HG03039 (cell line): ENCODE data around the gene COX20.
A peak's percentile ranks its signal among the peaks of the same experiment; 100 is the strongest.
"Not testable (repeated sequence)": the region's sequence is repeated elsewhere in the genome, so short reads cannot be mapped to it uniquely, and the experiment has no call there.

Experiments
- ATAC-seq: cut with Tn5 transposase; IDR thresholded peaks from one replicate; pipeline ENCODE4 v1.9.1; 2021; ENCODE audit warnings: mild to moderate bottlenecking, moderate library complexity; ENCODE audit not compliant: unreplicated experiment

The COX20 gene, protein sequence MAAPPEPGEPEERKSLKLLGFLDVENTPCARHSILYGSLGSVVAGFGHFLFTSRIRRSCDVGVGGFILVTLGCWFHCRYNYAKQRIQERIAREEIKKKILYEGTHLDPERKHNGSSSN

DNA sequence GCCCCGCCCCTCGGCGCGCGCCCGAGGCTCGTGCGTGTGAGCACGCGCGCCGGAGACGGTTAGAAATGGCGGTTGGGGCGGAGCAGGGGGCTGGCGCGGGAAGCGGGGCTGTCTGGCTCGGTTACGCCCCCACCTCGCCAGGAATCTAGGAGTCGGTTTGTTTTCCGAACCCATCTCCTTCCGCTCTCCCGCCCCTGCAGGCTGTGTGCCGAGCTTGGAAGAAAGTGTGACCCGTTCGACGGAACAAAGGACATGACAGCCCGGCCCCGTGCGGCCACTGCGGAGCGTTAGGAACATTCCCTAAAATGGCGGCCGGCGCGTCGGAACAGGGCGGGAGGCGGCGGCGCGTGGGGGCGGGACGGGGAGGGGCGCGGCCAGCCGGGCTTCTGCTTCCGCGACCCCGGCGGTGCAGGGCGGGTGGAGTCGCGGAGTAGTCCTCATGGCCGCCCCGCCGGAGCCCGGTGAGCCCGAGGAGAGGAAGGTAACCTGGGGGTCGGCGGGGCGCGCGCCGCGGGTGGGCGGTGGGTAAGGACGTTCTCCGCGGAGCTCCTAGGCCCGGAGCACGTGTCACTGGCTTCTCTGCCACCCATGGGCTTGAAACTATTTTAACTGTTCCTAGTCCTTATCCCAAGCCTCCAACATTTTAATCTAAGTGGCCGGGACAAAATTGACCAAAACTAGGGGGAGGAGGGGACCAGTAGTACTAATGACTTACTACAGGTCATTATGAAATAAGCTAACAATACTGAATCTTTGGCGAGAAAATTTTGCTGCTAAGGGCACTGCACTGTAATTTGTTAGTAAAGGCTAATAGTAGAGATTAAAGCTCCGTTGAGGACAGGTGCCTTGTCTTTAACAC, at the start of gene COX20:
Gene COX20, plus strand, starts transcription at position 383 of the 859 bp plus-strand sequence. Its CDS starts 57 bp downstream, at position 440.
- ATAC-seq, result peak; percentile 54

DNA sequence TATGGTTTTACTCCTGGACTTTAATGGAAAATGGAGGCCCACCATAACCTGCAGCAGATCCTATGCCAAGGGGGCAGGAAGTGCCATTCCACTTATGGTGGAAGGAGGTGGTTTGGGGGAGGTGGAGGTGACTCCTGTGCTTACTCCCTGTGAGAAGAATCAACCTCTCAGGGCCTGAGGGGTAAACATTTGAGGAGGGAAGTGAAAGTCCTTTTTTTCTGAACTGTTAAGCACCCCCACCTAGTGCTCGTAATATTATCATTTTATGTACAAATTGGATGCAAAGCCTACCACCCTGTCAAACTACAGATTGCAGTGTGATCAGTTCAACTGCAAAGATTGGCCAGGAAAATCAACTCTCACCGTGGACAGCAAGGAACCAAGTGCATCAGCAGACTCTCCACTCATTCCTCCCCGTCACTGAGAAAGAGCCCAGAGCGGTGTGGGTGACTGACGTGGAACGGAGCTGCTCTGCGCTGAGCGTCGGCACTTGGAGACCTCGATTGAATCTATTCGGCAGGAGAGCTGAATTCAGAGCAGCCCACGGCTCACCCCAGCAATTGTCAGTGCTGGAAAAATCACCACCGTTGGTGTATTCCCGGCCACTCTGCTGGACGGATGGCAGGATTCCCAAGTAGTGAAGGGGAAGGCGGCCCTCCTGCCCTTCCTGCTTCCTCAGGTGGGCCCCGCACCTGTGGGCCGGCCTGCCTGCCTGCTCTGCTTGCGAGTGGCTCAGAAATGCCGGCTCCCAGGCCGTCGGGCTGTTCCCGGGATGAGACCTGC, 46.8 kb upstream of the COX20 start:
- ATAC-seq, result no peak

DNA sequence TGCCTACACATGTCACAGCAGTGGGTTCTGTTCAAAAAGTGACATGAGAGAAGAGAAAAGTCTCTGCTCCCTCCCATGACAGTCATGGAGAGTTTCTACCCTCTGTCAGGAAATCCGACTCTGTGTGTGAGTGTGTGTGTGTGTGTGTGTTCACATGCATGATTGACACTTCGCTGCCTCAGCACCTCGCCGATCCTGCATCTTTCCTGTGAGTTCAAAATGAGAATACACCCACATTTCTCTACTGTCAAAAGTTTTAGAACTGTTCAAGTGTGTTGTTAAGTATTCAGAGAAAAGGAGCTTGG, 46.2 kb upstream of the COX20 start:
- ATAC-seq, result no peak

DNA sequence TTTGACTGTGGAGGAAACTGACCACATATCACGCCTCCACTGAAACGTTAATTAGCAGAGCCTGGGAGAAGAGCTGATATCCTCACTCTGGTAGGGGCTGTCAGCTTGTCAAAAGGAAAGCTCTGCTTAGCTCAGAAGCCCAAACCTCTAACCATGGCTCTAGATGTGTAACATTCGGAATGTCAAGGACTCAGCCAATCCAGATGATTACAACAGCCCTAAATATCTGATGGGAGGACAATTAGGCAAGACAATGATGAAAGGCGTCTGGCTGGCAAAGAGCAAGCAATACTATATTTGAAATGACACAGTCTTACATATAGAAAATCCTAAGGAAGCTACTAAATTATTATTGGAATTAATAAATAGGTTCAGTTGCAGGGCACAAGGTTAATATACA, 45.7 kb upstream of the COX20 start:
- no peak for ATAC-seq

DNA sequence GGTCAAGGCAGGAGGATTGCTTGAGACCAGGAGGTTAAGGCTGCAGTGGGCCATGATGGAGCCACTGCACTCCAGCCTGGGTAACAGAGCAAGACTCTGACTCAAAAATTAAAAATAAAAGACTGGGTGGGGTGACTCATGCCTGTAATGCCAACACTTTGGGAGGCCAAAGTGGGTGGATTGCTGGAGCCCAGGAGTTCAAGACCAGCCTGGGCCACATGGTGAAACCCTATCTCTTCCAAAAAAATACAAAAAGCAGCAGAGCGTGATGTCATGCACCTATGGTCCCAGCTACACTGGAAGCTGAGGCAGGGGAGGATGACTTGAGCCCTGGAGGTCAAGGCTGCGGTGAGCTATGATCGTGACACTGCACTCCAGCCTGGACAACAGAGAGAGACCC, 44.4 kb upstream of the COX20 start:
- no peak for ATAC-seq

DNA sequence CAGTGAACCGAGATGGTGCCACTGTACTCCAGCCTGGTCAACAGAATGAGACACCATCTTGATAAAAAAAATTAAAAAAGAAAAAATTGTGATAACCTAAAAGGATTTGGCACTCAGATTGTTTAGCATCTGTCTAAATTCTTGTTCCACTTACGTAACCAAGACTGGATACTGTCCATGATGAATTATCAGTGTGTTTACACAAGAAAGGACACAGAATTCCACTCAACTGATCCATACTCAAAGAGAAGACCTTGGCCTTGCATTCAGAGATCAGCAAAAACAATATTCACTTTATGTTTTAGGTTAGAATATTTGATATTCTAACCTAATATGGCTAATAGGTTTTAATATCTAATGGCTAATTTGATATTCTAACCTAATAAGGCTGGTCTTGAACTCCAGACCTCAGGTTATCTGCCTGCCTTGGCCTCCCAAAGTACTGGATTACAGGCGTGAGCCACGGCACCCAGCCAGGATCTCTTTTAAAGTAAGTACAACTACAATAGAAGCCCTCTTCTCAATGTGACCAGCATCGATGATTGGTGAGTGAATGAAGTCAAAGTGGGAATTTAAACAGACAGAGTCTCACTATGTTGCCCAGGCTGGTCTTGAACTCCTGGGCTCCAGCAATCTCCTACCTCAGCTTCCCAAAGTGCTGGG, 43.1 kb upstream of the COX20 start:
- no peak for ATAC-seq

DNA sequence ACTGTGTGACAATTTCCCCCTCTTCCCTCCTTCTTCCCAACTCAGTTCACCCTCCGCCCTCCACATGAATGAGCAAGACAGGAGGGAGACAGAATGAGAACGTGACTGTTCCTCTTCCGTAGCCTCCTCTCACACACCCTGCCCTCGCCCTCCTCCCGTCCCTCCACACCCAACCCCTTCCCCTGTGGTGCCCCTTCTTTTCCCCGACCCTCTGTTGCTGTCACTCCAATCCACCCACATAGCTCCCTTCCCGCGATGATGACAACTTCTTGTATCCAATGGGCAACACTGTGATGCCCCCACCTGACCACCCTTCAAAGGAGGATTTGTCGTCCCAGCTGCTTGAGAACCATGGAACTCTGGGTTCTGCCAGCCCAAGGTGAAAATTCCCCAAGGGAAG, 41.4 kb upstream of the COX20 start:
- ATAC-seq, result no peak

DNA sequence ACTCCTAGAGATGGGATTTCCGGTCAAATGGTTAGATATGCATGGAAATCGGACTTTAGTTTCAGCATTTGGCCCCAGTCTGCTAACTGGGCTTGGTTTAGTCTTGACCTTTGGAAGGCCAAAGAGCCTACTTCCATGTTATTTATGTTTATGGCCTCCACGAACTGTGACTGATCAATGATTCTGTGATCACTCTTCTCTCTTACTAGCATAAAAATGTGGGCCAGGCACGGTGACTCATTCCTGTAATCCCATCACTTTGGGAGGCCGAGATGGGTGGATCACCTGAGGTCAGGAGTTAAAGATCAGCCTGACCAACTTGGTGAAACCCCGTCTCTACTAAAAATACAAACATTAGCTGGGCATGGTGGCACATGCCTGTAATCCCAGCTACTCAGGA, 40.9 kb upstream of the COX20 start:
- ATAC-seq, result not testable (repeated sequence)

DNA sequence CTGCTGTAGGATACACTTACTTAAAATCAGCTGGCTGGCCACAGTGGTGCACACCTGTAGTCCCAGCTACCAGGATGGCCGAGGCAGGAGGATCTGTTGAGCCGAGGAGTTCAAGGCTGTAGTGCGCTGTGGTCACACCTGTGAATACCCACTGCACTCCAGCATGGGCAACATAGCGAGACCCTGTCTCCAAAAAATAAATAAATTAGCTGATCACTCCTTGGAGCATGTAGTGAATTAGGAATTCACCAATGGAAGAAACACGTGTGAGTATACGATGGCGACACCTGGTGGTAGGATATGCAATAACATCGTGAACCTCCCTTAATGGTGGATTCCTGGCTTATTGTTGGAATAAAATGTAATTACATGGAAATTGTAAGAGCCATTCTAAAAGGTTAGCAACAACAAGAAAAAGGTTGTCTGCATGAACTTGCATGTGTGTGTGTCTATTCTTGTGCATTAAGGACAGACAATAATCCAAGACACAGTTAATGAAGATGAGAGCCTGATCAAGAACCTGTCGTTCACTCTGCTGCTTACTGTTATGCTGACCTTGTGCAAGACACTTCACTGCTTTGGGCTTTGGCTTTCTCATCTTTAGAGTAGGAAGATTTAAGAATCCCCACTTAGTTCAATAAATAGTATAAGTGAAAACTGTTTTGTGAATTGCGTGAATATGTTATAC, 38.6 kb upstream of the COX20 start:
- no peak for ATAC-seq

DNA sequence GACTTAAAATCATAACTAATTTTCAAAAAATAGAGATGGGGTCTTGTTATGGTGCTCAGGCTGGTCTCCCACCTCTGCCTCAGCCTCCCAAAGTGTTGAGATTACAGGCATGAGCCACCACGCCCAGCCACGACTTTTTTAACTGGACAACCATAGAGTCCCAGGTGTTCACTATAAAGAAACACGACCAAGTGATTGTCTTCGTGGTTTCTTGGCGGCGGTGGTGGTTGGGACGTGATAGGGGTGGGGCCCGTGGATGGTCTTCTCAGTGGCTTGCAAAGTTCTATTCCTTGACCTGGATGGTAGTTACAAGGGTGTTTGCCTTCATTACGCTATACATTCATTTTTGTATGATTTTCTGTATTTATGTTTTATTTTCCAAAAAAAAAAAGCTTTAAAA, 34.6 kb upstream of the COX20 start:
- no peak for ATAC-seq

DNA sequence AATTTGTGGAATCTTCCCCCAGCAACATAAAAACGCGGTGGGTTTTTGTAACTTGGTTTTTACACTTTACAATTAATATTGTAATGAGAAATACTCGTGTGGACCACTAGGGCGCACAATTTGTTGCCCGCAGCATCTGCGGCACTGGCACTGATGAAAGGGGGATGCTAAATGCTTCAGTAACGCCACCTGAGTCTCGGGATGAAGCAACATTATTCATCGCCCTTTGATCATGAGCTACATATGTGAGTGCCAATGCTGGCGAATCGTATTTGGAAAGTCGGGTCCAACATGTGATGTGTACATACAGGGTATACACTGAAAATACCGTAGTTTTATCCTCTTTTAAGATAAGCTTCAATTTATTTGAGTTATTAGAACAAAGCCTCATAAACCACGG, 34.2 kb upstream of the COX20 start:
- ATAC-seq, result peak; percentile 71

DNA sequence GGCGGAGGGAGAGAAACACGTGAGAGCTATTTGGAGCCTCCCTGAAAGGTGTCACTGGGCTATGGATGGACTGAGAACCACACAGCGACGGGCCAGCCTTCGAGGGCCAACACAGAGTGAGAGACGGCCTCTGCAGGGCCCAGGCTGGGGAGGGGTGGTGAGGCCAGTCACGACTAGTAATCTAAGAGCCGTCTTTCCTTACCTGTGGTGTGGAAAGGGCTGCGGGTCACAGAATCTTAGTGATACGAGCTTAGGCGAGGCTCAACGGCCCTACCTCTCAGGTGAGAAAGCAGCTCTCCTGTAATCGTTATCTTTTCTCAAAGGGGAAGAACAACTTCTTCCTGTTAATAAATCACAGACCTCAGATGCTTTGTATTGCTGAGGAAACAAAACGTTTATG, 33.4 kb upstream of the COX20 start:
- no peak for ATAC-seq

DNA sequence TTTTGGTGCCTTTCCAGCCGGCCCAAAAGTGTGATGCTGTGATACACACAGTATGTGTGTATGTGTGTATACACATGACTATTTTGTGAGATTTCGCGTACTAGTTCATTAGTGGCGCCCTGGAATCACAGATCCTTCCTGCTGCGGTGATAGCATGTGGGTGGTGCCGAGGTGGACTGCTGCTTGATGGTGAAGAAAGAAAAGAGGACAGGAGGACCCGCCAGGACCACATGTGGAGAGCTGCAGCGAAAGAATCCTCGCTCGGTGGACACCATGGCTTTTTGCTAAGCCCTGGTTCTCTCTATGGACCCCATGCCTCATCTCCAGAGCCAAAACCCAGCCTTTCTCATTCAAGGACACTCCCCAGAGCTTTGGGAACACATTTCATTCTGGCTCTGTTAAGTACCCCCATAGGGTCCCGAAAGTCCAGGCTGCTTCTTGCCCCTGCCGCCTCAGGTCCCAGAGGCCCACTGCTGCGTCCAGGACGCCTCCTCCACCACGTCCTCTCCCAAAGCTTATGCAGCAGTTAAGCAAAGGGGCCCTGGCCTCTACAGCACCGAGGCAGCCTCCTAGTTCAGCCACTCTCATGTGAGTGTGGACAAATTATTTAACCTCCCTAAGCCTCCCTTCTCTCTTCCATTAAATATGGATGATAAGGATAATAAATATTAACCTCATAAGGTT, 32.8 kb upstream of the COX20 start:
- ATAC-seq, result no peak

DNA sequence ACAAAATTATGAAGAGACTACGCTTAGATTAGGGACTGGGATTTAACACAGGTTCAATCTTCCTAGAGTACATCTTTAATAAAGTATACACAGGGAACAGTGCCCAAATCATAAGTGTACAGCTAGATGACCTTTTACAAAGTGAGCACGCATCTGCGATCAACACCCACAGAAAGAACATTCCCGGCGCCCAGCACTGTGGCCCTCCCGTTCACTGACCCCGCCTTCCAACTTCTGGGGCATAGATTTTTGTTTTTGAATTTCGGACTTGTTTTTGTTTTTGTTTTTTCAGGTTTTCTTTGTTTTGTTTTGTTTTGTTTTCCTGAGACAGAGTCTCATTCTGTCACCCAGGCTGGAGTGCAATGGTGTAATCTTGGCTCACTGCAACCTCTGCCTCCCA, 30.6 kb upstream of the COX20 start:
- ATAC-seq, result no peak

DNA sequence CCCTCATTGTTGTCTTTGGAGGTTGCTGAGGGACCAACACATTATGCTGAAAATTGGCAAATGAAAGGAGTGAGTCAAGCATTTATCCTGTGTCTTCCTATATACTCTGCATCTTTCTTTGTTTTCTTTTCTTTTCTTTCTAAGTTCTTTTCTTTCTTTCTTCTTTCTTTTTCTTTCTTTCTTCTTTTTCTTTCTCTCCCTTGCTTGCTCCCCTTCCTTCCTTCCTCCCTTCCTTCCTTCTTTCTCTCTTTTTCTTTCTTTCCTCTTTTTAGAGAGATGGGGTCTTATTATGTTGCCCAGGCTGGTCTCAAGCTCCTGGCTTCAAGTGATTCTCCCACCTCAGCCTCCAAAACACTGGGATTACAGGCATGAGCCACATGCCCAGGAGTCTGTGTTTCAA, 28.3 kb upstream of the COX20 start:
- ATAC-seq, result no peak

DNA sequence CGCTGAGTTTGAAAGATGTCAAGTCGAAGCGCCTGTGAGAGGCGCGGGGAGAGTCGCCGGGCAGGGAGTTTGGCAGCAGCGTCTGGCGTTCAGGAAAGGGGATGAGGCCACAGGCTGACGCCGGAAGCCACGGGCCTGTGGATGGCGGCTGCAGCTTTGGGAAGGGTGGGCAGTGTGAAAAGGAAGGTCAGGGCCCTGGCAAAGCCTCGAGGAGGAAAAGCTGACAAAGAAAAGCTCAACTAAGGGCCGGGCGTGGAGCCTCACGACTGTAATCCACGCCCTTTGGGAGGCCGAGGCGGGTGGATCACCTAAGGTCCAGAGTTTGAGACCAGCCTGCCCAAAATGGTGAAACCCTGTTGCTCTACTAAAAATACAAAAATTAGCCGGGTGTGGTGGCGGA, 25.2 kb upstream of the COX20 start:
- no peak for ATAC-seq

DNA sequence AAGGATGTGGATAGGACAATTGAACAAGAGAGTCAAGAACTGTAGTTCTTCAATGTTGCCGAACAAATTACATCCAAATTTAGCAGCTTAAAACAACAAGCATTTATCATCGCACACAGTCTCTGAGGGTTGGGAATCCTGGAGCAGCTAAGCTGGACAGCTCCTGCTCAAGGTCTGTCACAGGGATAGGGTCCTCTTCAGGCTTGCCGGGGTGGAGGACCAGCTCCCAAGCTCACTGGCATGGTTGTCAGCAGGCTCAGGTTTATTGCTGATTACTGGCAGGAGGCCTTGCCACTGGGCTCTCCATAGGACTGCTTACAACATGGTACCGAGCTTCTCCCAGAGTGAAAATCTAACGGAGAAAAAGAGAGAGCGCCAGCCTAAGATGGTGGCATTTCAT, 22.1 kb upstream of the COX20 start:
- no peak for ATAC-seq

DNA sequence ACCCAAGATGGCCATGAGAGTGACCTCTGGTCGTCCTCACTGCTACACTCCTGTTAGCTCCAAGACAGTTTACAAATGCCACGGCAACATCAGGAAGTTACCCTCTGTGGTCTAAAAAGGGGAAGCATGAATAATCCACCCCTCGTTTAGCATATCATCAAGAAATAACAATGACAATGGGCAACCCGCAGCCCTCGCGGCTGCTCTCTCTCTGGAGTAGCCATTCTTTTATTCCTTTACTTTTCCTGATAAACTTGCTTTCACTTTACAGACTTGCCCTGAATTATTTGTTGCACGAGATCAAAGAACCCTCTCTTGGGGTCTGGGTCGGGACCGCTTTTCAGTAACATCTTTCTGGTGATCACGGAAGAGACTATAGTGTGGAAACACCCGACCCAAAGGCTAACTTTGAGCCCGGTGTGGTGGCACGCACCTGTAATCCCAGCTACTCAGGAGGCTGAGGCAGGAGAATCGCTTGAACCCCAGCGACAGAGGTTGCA, 19.8 kb upstream of the COX20 start:
- ATAC-seq, result no peak

DNA sequence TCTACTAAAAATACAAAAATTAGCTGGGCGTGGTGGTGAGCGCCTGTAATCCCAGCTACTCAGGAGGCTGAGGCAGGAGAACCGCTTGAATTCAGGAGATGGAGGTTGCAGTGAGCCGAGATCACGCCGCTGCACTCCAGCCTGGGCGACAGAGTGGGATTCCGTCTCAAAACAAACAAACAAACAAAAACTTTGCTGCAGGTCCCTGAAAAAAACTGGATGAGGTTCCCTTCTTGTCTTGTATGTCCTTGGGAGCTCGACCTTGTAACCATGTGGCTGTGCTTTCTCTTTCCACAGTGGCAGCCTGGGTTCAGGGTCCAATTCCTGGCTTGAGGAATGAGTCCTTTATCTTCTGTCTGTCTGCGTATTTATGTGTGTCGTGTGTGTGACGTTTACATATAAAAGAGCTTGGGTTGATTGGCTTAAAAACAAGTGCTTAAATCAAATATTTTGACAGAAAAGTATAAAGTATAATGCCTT, 18.0 kb upstream of the COX20 start:
- ATAC-seq, result no peak

DNA sequence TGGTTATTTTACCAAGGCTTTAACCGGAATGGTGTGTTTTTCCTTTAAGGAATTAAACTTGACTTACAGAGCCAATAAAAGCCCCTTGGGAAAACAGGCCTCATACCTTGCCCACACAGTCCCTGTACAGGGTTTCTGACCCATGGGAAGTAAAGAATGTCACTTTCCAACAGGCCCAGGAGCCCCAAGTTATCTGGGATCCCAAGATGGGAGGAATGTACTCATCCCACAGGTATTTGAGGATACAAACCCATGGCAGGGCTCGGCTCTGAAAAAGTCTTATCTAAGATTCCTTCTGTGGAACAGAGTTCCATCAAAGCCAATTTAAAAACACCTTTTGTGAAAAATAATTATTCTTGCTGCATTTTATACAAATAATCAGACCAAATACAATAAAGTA, 15.3 kb upstream of the COX20 start:
- no peak for ATAC-seq
